CD4-positive, alpha-beta T cell treated with Interleukin-4 for 4 hours (primary cell): Measurements from ENCODE around the gene GCLC.
"Not testable (repeated sequence)": the region's sequence is repeated elsewhere in the genome, so short reads cannot be mapped to it uniquely, and the experiment has no call there.

Source experiments
- DNase-seq: peaks from one replicate; pipeline ENCODE4 v3.0.0-alpha.2; 2020

GCLC gene

DNA sequence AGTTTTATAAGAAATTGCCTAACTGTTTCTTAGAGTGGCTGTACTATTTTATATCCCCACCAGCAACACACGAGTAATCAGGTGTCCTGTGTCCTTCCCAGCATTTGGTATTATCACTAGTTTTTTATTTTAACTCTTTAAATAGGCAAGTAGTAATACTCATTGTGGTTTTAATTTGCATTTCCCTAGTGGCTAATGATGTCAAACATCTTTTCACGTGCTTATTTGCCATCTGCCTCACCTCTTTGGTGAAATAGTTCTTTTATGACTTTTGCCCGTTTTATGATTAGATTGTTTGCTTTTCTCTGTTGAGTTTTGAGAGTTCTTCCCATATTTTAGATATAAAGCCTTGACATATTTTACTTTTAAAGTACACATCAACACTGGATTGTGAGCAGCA lies 57.8 kb downstream of the GCLC start:
- no peak for DNase-seq

DNA sequence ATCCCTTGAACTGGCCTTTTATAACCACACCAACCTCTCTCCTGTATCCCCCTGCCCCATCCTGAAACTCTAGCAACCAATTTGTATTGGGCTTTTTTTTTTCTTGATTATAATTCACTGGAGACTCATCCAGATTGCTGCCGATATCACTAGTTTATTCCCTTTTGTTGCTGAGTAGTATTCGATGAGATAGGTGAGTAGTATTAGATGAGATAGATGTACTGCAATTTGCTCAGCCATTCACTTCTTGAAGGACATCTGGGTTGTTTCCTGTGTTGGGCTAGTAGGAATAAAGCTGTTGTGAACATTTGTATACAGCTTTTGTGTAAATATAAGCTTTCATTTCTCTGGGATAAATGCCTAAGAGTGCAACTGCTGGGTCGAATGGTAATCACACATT lies 58.2 kb downstream of the GCLC start:
- no peak for DNase-seq

DNA sequence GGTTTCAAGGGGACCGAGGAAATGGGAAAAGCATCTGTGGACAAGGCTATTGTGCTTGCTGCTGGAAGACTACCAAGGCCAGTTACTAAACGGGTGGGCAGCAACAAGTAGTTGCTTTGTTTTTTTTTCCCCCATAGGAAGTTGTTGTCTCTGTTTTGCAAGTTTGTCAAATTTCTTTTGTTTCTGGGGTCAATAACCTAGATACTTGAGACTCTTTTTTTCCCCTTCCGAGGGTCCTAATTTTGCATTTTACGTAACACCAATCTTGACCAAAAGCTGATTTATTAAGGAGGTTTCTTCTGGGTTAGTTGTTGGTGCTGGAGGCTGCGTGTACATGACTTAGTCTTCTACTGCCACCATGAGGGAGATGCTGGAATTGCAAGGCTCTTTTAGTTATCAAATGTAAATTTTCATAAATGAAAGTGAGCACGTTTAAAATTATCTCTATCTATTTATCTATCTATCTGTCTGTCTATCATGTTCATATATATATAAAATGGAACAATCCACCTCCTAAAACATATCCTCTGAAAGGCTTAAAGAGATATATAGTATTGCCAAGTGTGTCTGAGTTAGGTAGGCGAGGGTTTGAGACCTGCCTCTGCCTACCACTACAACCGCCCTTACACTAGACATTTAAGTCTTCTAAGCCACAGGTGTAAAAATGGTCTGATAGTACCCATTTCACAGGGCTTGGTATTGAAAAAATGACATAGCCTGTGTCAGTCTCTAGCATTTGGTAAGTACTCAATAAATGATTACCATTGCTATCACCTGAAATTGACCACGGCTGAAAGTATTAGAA lies 60.2 kb downstream of the GCLC start:
- peak; percentile 67 for DNase-seq

DNA sequence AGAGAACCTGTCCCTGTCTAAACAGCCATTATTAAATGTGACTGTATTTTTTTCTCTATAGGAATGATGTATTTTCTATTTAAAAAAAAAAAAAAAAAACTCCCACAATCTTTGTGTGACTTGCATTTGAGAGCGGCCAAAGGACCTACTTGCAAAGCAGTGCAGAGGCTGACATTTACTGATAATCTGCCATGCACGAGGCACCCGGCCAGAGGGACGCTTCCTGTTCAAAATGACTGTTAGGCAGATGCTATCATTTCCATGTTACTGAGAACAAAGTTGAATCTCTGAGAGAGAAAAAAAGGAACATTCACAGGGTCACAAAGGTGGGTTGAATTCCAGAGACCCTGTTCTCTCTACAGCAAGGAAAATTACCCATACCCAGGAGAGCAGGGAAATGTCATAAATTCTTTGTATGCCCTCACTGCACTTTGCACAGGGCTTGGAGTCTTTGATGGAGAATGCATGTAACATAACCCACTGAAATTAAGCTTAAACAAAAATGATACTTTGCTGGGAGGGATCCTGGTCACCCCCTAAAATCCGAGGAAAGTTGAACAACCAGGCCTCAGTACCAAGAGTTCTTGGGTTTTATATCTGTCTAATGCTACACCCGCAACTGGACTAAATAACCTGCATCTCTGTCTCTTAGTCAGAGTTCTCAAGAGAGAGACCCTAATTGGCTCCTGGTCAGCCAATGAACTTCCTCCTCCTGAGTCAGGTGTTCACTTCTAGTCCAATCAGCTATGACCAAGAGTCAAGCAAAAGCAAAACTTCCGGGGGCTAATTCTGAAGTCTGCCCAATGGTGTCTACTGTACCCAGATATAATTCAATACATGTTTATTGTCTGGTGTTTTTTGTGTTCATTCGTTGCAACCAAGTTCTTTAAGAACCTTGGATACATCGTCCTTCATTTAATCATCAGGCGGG lies 61.2 kb downstream of the GCLC start:
- no peak for DNase-seq

DNA sequence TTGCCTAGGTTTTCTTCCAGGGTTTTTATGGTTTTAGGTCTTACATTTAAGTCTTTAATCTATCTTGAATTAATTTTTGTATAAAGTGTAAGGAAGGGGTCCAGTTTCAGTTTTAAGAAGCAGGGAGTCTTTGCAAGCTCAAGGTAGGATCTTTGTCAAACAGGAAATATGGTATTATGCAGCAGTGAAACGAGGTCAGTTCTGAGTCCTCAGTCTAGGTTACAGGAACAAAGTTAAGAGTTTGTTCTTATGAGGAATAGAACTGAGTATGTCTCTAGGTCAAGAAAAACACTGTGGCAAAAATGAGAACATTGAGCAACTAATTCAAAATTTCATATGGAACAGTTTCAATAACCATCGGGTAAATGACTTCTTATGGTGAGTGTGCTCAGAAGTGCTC lies 63.6 kb downstream of the GCLC start:
- no peak for DNase-seq

DNA sequence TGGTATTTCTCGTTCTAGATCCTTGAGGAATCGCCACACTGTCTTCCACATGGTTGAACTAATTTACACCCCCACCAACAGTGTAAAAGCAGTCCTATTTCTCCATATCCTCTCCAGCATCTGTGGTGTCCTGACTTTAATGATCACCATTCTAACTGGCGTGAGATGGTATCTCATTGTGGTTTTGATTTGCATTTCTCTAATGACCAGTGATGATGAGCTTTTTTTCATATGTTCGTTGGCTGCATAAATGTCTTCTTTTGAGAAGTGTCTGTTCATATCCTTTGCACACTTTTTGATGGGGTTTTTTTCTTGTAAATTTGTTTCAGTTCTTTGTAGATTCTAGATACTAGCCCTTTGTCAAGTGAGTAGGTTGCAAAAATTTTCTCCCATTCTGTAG lies 64.1 kb downstream of the GCLC start:
- not testable (repeated sequence) for DNase-seq

DNA sequence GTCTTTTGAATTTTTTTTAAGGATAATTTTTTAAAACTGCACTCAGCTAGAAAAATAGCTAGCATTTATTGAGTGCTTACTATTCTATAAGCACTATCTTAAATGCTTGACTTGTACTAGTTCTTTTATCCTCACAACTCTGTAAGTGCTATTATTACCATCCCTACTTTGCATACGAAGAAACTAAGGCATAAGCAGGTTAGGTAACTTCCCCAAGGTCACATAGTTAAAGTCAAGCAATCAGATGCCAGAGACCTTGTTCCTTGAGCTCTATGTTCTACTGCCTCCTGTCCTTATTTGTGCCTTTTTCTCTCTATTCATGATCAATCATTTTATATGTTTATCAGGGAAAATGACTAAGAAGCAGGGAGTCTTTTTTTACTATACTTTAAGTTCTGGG lies 65.0 kb downstream of the GCLC start:
- no peak for DNase-seq

DNA sequence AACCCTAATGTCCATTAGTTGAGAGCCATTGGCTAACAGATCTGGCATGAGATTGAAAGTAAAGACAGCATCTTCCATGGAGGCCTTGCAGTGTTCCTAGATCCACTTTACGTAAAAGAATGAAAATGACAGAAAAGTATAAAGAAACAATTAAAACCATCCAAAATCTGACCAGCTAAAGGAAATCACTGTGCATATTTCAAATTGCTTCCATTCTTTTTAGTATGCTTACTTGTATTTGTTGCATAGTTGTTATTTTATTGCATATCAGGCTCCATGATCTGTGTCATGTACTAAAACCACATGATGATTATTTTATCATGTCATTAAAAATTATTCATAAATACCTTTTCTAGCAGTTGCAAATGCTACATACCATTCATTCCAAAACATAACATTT lies 67.9 kb downstream of the GCLC start:
- no peak for DNase-seq

DNA sequence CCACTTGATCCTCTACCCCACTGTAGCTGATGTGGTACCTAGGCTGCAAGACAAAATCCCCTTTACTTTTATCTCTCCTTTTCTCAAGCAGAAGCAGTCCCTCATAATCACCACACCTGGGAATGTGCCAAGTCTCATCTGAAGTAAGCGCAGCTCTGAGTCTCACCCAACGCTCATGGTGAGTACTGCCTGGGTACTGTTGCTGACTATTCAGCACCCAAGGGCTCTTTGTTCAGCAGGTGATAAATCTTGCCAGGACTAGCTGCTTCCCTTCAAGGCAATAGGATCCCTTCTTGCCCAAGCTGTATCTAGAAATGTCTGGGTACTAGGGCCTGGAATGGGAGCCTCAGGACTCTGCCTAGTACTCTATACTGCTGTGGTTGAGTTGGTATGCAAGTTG lies 70.9 kb downstream of the GCLC start:
- DNase-seq, result no peak

DNA sequence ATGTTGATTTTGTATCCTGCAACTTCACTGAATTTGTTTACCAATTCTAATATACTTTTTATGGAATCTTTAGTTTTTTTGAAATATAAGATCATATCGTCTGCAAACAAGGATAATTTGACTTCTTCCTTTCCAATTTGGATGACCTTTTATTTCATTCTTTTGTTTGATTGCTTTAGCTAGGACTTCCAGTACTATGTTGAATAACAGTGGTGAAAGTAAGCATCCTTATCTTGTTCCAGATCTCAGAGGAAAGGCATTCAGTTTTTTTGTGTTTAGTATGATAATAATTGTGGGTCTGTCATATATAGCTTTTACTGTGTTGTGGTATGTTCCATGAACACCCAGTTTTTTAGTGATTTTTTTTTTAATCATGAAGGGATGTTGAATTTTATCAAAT lies 75.7 kb downstream of the GCLC start:
- DNase-seq, result no peak

DNA sequence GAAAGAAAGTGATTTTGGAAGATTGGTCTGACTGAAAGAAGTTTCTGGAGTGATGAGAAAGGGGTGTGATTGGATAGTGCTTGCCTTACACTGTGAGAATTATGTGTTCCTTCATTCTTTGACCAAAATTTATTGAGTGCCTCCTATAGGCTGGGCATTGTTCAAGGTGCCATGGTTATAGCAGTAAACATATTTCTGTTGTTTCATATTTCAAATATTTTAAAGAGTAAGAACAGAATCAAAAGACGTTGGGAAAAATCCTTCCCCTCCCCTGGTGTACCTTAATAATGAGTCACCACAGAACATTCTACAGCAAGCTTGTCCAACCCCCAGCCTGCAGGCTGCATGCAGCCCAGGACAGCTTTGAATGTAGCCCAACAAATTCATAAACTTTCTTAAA lies 78.6 kb downstream of the GCLC start:
- no peak for DNase-seq

DNA sequence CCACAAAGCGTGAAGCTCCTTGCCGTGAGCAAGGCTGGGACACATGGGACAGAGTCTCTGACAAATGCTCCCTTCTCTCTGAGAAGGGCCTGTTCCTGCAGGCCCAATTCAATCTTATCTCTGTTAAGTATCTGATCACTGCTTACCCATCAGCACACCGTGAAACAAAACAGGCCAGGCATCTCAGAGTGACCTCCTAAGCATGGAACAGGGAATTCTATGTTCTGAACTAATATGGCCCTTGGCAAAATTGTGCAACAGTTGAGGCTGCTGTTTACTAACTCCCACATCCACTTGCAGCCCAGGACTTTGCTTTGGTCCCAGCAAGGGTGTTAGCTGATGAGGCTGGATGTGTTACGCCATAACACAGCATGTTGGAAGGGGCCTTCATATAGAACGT lies 79.2 kb downstream of the GCLC start:
- no peak for DNase-seq

DNA sequence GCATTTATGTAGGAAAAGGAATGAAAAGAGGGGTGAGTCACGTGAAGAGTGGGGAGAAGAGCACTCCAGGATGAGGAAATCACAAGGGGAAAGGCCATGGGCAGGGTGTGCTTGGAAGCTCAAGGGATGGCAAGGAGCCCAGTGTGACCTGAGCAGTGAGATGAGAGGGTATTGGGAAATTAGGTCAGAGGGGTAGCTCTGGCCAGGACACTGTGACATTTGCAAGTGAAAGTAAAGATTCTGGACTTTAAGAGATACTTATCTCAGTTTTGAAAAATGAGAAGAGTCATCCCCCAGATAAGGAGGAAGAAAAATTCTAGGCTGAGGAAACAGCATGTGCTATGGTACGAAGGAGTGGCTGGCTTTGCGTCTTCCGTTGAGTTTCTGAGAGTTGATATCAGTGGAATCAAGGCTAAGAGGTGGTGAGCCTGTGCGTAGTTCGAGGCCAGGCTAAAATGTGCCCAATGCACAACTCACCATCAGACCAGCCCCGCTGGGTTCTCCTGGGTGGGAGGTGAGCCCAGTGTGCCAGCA lies 79.9 kb downstream of the GCLC start:
- DNase-seq, result no peak

DNA sequence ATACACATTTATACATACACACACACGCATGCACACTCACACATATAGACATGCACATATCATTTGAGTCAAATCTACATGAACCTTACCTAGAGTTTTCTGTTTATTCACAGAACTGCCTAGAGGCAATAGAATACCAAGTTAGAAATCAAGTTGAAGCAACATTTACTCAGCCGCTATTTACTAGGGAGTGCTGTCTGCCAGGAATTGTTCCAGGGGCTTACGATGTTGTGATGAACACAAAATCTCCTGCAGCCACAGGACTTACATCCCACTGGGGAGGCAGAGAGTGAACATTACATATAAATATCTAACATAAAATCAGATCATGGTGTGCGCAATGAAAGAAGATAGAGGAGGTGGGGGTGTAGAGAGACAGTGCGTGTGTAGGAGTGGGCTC lies 80.4 kb downstream of the GCLC start:
- DNase-seq, result no peak

DNA sequence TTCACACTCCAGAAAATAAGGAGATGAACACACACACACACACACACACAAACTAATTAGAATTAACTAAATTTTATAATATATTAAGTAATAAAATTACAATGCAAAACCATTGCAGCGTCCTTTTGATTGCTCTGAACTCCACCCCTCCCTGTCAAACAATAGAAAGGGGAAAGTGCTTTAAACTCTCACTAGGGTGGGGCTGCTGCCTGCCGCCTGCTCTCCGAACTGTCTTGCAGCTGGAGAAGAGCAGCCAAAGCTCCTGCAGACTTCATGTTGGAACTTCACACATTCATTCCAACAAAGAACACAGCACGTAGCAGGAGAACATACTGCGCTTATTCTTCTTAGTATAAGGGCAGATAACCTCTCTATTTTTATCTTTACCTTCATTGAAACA lies 83.2 kb downstream of the GCLC start:
- DNase-seq, result no peak

DNA sequence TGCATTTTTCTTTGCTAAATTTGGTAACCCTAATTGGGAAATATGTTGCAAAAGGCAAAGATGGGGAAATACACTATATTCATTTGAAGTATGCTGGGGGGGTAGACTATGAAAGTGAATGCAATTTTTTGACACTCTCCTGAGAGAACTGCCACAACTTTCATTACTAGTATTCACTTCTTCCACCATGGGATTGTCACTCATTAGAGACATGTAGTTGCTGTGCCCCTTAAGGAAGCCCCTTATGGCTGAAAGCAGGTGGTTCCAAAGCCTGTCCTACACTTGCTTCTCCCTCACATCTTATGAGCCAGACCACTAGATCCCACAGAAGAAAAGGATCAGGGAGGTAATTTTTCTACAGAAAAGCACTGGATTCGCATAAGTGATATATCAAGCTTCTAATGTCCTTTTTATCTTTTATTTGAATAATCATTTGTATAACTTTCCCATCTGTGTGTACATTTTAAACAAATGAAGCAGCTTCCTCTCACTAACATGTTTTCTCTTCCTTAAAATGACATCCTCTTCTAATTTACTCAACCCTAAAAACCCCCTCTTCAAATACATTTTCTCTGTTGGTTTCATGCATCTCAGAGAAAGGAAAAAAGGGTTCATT lies 83.8 kb downstream of the GCLC start:
- DNase-seq, result no peak

DNA sequence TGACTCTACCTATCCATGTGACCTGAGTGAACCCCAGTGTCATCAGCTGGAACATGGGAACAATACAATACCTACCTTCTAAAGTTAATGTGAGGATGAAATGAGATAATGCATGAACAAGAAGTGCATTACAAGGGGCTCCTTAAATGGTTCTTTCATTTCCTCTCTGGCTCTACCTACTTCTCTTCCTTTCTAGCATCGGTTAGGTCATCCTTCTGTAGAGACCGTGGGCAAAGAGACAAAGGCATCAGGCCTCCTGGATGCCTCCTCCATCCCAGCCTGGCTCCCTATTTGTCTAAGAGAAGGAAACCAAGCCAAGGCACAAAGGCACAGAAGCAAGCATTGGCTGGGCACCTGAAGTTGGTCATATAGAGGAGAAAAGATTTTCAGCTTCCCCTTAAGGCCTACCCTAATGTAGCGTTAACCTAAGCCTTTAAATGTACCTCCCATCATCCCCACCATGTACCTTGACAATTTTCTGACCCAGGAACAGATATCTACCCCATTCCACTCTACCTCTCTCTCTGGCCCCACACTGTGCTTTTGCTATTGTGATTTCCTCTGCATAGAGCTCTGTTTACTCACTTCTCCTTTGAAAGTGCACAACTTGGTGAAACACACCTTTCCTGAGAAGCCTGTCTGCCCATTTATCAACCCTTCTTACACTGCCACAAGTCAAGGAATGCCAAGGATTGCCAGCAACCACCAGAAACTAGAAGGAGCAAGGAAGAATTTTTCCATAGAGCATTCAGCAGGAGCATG lies 86.6 kb downstream of the GCLC start:
- no peak for DNase-seq

DNA sequence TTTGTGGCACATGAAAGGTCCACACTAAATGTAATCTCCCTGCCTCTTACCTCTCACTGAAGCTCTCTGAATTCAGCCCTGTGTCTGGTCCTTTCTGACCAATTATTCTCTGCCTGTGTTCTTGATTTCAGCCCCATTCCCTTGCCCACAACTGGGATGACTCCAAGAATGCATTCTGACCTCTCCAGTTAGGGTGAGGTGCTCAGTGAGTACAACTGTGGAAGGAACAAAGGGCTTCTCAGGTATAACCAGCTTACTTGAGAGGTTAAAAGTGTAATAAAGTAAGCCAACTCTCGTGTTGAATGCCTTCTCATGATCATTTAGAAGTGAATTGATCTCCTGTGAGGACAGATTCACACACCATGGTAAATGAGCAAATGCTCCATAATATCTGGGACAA lies 88.1 kb downstream of the GCLC start:
- DNase-seq, result no peak

DNA sequence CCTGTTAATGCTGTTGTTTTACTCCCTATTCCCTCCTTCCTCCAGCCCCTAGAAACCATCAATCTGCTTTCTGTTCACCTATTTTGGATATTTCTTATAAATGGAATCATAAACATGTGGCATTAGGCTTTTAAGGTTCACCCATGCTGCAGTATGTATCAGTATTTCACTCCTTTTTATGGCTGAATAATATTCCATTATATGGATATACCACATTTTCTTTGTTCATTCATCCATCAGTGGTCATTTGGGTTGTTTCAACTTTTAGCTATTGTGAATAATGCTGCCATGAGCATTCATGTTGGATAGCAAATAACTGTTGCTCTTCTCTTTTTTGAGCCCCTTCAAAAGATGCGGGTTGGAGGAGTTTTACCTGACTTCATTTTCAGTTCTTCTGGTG lies 89.2 kb downstream of the GCLC start:
- DNase-seq, result no peak

DNA sequence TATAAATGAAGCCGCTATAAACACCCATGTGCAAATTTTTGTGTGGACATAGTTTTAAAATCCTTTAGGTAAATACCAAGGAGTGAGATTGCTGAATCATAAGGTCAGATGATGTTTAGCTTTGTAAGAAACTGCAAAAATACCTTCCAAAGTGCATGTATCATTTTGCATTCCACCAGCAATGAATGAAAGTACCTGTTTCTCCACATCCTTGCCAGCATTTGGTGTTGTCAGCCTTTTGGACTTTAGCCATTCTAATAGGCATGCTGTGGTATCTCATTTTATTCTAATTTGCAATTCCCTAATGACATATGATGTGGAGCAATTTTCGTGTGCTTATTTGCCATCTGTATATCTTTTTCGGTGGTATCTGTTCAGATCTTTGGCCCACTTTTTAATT lies 93.7 kb downstream of the GCLC start:
- DNase-seq, result no peak

DNA sequence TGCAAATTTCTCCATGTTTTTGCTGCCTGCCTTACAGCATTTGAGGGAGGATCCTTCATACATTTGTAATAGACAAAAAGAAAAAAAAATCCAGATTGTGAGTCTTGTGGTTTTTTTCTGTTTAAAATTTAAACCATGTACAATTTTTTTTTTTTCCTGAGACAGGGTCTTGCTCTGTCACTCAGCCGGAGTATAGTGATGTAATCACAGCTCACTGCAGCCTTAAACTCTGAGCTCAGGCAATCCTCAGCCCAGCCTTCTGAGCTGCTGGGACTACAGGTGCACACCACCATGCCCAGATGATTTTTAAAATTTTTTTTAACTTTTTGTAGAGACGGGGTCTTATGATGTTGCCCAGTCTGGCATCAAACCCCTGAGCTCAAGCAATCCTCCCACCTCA lies 97.0 kb downstream of the GCLC start:
- DNase-seq, result no peak
